Measurements from ENCODE around the gene HOXA11.

The HOXA11 gene

GRCh38 chr7:27198138-27198841, 13.3 kb upstream of the HOXA11 start:
- no peak overlapping the region for H3K9ac ChIP-seq (ENCODE audit: low read length)
- peak overlapping the region; percentile 43; the same call in 1 of the 2 replicates for H3K4me3 ChIP-seq (ENCODE audit: low read depth, low read length)
- peaks cover 98% of the 10 kb centered on the region for H3K27me3 ChIP-seq (ENCODE audit: control insufficient read depth, insufficient read depth, low read length)
- peaks cover 12% of the 10 kb centered on the region; the same call in 1 of the 2 replicates for H3K4me1 ChIP-seq (ENCODE audit: control insufficient read depth, insufficient read depth, low read length)
- no peaks in the 10 kb centered on the region for H3K36me3 ChIP-seq (ENCODE audit: control insufficient read depth, insufficient read depth, low read length)
- H3K9me3 ChIP-seq (ENCODE audit: control insufficient read depth, insufficient read depth, low read depth, low read length): no peaks in the 10 kb centered on the region
- no peak overlapping the region for H3K27ac ChIP-seq (ENCODE audit: low read depth, low read length)

- Histone ChIP-seq H3K4me1 (ENCODE audit: control insufficient read depth, insufficient read depth, low read length) (peaks cover 12% of the 10 kb centered on the region; the same call in 1 of the 2 replicates), H3K9me3 (ENCODE audit: control insufficient read depth, insufficient read depth, low read depth, low read length) (no peaks in the 10 kb centered on the region), H3K9ac (ENCODE audit: low read length) (no peak overlapping the region), H3K36me3 (ENCODE audit: control insufficient read depth, insufficient read depth, low read length) (no peaks in the 10 kb centered on the region), H3K4me3 (ENCODE audit: low read depth, low read length) (0 out of 2 replicates have a peak overlapping the region, but pooled peaks have one; percentile 2), H3K27ac (ENCODE audit: low read depth, low read length) (no peak overlapping the region), H3K27me3 (ENCODE audit: control insufficient read depth, insufficient read depth, low read length) (peaks cover 98% of the 10 kb centered on the region)
These were observed 12.4 kb upstream of the HOXA11 start for GRCh38 chr7:27197137-27198042.

DNA sequence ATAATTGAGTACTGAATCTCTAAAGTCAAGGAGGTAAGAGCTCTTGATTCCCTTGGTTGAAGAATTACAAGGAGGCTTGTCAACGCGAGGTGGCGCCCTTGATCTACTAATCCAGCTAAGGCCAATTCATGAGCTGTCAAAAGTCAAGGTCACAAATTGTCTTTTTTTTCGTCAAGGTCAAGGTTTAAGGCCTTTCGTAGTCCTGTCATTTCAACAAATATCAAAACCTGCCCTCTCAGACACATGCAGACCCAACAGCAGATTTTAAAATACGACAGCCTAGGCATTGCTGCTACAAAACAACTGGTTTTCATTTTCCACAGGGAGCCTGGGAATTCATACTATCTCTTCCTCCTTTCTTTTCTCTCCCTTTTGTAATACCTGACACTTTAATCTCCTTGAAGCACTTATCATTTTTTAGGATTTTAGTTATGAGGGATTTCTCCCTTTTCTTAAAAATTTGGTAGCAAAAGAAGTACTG, 11.3 kb upstream of the HOXA11 start:
- no peak overlapping the region for H3K4me3 ChIP-seq (ENCODE audit: low read depth, low read length)

GRCh38 chr7:27194686-27195379, 9.8 kb upstream of the HOXA11 start:
- Histone ChIP-seq H3K36me3 (ENCODE audit: control insufficient read depth, insufficient read depth, low read length) (no peaks in the 10 kb centered on the region), H3K9me3 (ENCODE audit: control insufficient read depth, insufficient read depth, low read depth, low read length) (no peaks in the 10 kb centered on the region), H3K4me3 (ENCODE audit: low read depth, low read length) (no peak overlapping the region), H3K27ac (ENCODE audit: low read depth, low read length) (no peak overlapping the region), H3K4me1 (ENCODE audit: control insufficient read depth, insufficient read depth, low read length) (peaks cover 9% of the 10 kb centered on the region; the same call in 1 of the 2 replicates), H3K27me3 (ENCODE audit: control insufficient read depth, insufficient read depth, low read length) (peaks cover 98% of the 10 kb centered on the region), H3K9ac (ENCODE audit: low read length) (no peak overlapping the region)

More for the DNA sequence above, 11.3 kb upstream of the HOXA11 start:
- H3K27me3 ChIP-seq (ENCODE audit: control insufficient read depth, insufficient read depth, low read length): peaks cover 98% of the 10 kb centered on the region
- H3K4me1 ChIP-seq (ENCODE audit: control insufficient read depth, insufficient read depth, low read length): peaks cover 17% of the 10 kb centered on the region; the same call in 1 of the 2 replicates
- H3K27ac ChIP-seq (ENCODE audit: low read depth, low read length): no peak overlapping the region
- no peak overlapping the region for H3K9ac ChIP-seq (ENCODE audit: low read length)
- no peaks in the 10 kb centered on the region for H3K9me3 ChIP-seq (ENCODE audit: control insufficient read depth, insufficient read depth, low read depth, low read length)
- H3K36me3 ChIP-seq (ENCODE audit: control insufficient read depth, insufficient read depth, low read length): no peaks in the 10 kb centered on the region

DNA sequence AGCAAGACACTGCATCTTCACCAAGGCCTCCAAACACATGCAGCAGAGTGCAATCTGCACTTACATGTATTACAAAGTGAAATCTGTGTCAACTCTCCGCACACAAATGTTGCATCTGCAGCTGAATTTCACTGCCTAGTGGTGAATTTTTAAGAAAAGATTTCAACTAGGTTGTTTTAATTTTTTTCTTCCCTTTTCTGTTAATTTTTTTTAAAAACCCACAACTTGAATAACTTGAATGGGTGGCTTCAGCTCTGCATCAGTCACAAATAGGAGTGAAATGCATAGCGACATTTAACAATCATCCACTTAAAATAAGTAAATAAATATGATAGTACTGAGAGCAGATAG, 8.9 kb upstream of the HOXA11 start:
- Histone ChIP-seq H3K9ac (ENCODE audit: low read length) (no peak overlapping the region), H3K4me3 (ENCODE audit: low read depth, low read length) (no peak overlapping the region), H3K27ac (ENCODE audit: low read depth, low read length) (no peak overlapping the region), H3K36me3 (ENCODE audit: control insufficient read depth, insufficient read depth, low read length) (no peaks in the 10 kb centered on the region), H3K4me1 (ENCODE audit: control insufficient read depth, insufficient read depth, low read length) (peaks cover 13% of the 10 kb centered on the region; the same call in 1 of the 2 replicates), H3K27me3 (ENCODE audit: control insufficient read depth, insufficient read depth, low read length) (peaks cover 100% of the 10 kb centered on the region), H3K9me3 (ENCODE audit: control insufficient read depth, insufficient read depth, low read depth, low read length) (no peaks in the 10 kb centered on the region)

DNA sequence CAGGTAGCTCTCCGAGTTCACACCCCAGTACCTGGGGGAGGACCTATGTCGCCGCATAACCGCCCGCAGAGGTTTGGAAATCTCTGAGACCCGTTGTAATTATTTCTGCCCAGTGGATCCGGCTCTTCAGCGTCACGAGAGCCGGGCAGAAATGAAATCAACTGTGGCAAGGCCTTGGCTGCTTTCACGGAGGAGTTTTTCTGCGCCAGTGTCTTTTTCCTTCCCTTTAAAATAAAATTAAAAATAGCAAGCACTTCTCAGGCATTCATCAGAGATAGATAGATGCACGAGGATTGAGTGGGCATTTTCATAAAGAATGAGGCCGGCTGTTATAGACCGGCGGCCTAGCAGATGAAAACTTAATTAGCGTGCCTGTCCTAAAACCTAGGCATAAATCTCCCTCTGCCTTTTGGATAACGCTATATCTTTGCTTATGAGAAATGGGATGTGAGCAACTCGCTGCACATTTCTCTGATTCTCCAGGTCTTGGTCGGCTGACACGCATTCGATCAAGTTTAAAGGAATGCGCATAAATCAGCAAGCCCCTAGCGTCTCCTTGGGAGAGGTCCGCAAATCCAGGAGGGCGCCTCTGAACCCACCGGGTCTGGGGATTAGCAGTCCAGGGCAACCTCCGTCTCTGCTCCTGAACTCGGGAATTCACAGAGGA, 8.4 kb upstream of the HOXA11 start:
- Histone ChIP-seq H3K27me3 (ENCODE audit: control insufficient read depth, insufficient read depth, low read length) (peaks cover 100% of the 10 kb centered on the region), H3K27ac (ENCODE audit: low read depth, low read length) (no peak overlapping the region), H3K4me3 (ENCODE audit: low read depth, low read length) (peak overlapping the region; percentile 29)

DNA sequence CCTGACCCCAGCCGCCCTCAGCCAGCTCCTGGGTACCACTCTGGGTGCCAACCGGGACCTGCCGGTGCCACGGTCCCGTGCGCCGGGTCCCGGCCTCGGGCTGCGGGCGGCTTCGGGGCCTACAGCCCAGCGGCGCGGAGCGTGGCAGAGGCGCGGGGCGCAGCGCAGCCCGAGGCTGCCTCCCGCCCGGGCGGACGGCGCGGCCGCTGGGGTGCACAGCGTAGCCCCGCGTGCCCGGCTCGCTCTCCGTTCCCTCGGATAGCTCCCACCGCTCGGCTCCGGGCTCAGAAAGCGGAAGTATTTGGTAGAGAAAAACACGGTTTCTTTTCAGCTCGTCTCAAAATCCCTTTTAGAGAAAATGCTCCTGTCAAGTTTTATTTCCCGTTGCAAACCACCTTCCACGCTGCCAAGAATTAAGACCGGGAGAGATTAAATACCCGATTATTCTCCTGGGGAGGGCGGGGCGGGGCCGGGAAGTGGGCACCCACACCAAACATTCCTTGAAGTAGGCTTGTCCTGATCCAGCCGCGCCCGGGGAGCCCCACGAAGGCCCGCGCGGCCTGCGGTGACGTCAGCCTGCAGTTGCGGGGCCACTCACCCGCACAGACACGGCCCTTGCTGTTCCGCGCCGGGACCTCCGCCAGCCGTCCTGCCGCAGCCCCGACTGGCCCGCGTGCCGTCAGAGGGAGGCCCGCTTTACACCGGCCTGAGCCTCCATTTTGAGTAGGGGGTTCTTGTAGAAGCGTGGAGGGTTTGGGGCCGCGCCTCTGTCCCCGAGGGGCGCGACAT, 7.7 kb upstream of the HOXA11 start:
- Histone ChIP-seq H3K36me3 (ENCODE audit: control insufficient read depth, insufficient read depth, low read length) (no peaks in the 10 kb centered on the region), H3K9me3 (ENCODE audit: control insufficient read depth, insufficient read depth, low read depth, low read length) (no peaks in the 10 kb centered on the region), H3K9ac (ENCODE audit: low read length) (peak overlapping the region; percentile 17), H3K4me1 (ENCODE audit: control insufficient read depth, insufficient read depth, low read length) (peaks cover 19% of the 10 kb centered on the region), H3K27me3 (ENCODE audit: control insufficient read depth, insufficient read depth, low read length) (peaks cover 100% of the 10 kb centered on the region), H3K4me3 (ENCODE audit: low read depth, low read length) (peak overlapping the region; percentile 40), H3K27ac (ENCODE audit: low read depth, low read length) (no peak overlapping the region)

More for the DNA sequence above, 8.4 kb upstream of the HOXA11 start:
- Histone ChIP-seq H3K9me3 (ENCODE audit: control insufficient read depth, insufficient read depth, low read depth, low read length) (no peaks in the 10 kb centered on the region), H3K4me1 (ENCODE audit: control insufficient read depth, insufficient read depth, low read length) (peaks cover 12% of the 10 kb centered on the region; the same call in 1 of the 2 replicates), H3K36me3 (ENCODE audit: control insufficient read depth, insufficient read depth, low read length) (no peaks in the 10 kb centered on the region), H3K9ac (ENCODE audit: low read length) (peak overlapping the region; percentile 17)

- Histone ChIP-seq H3K36me3 (ENCODE audit: control insufficient read depth, insufficient read depth, low read length) (no peaks in the 10 kb centered on the region), H3K27me3 (ENCODE audit: control insufficient read depth, insufficient read depth, low read length) (peaks cover 100% of the 10 kb centered on the region), H3K4me1 (ENCODE audit: control insufficient read depth, insufficient read depth, low read length) (peaks cover 25% of the 10 kb centered on the region), H3K9ac (ENCODE audit: low read length) (no peak overlapping the region), H3K27ac (ENCODE audit: low read depth, low read length) (no peak overlapping the region), H3K4me3 (ENCODE audit: low read depth, low read length) (peak overlapping the region; percentile 40), H3K9me3 (ENCODE audit: control insufficient read depth, insufficient read depth, low read depth, low read length) (no peaks in the 10 kb centered on the region)
These were observed 7.0 kb upstream of the HOXA11 start for GRCh38 chr7:27191833-27192545.

DNA sequence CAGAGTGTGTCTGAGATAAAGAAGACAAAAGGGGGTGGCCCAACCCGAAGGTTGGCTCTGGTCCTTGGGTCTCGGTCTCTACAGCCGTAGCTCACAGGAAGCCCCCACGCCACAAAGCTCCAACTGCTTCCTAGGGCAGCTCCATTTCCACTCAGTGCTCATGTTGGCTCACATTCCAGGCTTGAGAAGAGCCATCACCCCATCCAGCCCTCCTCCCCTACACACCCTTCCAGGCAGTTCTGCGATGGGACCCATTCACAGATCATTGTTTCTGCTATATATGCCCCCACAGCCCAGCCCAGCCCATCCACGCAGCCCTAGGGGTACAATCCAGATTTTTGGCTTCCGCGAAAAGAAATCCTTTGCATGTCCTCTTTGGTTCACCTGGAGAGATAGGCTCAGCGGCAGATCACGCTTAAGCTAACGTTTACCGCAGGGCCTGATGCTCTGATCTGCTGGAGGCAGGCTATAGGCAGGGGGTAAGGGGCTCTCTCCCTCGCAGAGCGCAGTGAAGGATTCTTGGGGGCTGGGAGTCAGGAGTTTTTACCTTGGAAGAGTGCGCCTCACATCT, 6.2 kb upstream of the HOXA11 start:
- H3K27ac ChIP-seq (ENCODE audit: low read depth, low read length): no peak overlapping the region
- H3K27me3 ChIP-seq (ENCODE audit: control insufficient read depth, insufficient read depth, low read length): peaks cover 100% of the 10 kb centered on the region
- H3K9ac ChIP-seq (ENCODE audit: low read length): no peak overlapping the region
- H3K4me1 ChIP-seq (ENCODE audit: control insufficient read depth, insufficient read depth, low read length): peaks cover 28% of the 10 kb centered on the region
- no peaks in the 10 kb centered on the region for H3K9me3 ChIP-seq (ENCODE audit: control insufficient read depth, insufficient read depth, low read depth, low read length)
- no peaks in the 10 kb centered on the region for H3K36me3 ChIP-seq (ENCODE audit: control insufficient read depth, insufficient read depth, low read length)
- H3K4me3 ChIP-seq (ENCODE audit: low read depth, low read length): no peak overlapping the region

Data from HUES6 (cell line).